ENCODE measurements around the gene CTSF. TPM values are rescaled to one million over a fixed set of nuclear protein-coding genes. Genes with fewer than 3 reads are reported as not detected.

Gene CTSF
- total RNA-seq, 2 donors from 2014 or later = 6.3 to 6.8 TPM

DNA sequence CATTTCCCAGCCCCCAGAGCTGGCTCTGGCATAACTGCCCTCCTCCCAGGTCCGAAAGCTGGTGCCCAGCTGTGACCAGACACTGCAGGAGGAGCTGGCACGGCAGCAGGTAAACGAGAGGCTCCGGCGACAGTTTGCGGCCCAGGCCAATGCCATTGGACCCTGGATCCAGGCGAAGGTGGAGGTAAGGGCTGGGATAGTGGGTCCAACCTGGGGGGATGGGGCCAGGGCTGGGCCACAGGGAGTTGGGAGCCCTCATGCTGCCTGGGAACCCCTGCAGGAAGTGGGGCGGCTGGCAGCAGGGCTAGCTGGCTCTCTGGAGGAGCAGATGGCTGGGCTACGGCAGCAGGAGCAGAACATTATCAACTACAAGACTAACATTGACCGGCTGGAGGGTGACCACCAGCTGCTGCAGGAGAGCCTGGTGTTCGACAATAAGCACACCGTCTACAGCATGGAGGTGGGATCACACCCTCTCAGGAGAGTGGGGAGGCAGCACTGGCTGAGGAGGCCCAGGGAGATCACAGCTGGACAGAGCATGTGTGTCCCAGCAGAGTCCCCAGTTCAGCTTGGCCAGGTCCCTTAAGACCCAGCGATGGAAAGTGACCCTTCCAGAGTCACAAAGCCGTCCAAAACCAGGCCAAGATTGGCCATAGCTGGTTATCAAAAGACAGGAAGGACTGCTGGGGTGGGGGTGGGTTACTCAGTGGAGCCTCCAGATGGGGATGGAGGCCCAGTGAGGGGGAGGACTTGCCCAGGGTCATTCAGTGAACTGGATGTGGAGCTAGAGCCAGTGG, 7.0 kb downstream of the CTSF start:
- DNase-seq (no peak), ATAC-seq (replicated peaks in 1 of 2) (no peak)
- peaks cover 17% of the 10 kb centered on the region for H3K27me3 Mint-ChIP-seq (ENCODE audit: low read depth)
- peaks cover 0 to 1% of the 10 kb centered on the region in 2 donors for H3K36me3 Mint-ChIP-seq (ENCODE audit: insufficient read depth in 2 of 2)
- H3K4me3 Mint-ChIP-seq = no peak overlapping the region
- no peak overlapping the region for H3K27ac Mint-ChIP-seq
- no peaks in the 10 kb centered on the region for H3K9me3 Mint-ChIP-seq
- H3K4me1 Mint-ChIP-seq (ENCODE audit: low read depth) = peaks cover 6% of the 10 kb centered on the region

DNA sequence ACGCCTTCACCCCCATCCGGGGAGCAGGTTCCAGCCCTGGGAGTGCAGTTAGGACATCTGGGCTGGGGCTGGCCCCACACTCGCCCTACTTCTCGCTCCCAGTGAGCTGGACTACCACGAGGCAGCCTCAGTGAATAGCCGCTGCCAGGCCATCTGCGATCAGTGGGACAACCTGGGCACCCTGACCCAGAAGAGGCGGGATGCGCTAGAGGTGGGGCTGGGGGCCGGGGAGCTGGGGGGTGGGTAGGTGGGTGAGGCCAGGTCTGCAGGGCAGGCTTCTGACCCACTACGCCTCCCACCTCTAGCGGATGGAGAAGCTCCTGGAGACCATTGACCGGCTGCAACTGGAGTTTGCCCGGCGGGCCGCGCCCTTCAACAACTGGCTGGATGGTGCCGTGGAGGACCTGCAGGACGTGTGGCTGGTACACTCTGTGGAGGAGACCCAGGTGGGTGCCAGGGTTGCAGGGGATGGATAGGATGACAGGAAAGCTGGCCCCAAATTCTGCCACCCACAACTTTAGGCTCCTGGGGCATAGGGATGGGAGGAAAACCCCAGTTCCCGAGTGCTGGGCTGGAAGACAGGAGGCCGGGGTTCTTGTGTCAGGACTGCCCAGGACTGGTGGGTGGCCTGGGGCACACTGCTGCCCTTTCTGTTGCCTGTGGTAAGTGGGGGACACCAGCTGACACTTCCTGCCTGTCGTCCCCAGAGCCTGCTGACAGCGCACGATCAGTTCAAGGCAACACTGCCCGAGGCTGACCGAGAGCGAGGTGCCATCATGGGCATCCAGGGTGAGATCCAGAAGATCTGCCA, 8.3 kb downstream of the CTSF start:
- ATAC-seq (replicated peaks in 1 of 2) = no peak
- H3K36me3 Mint-ChIP-seq (ENCODE audit: insufficient read depth in 2 of 2) = no peaks in the 10 kb centered on the region
- no peak overlapping the region for H3K4me3 Mint-ChIP-seq

DNA sequence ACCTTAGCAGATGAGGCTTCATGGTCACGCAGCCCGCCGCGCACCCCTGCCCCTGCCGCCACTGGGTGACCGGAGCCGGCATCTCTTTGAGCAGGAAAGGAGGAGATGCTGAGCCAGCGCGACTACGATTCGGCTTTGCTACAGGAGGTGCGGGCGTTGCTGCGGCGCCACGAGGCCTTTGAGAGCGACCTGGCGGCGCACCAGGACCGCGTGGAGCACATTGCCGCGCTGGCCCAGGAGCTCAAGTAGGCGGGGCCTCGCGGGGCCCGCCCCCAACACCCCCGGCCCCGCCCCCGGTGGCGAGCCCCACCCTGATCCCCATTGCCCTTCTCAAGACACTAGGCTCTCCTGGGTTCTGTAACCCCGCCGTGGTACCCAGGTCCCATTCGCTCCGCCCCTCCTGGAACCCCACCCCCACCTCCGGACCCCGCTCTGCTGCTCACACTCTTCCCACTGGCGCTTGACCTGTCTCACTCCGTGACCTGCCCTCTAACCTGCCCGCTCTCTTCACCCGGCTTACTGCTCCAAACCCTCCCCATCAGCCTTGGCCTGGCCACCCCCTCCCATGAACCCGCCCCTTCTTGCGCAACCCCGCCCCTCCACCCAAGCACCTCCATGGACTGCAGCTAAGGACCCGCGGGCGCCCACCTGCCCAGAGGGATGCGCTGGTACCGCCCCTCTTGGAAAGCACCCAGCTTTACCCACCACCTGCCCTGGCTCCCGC, 9.1 kb downstream of the CTSF start:
- H3K4me3 Mint-ChIP-seq = peak overlapping the region in 1 of 2 donors; percentile 40
- ATAC-seq (replicated peaks in 1 of 2) = peak; percentile 55
- H3K4me1 Mint-ChIP-seq (ENCODE audit: low read depth) = peaks cover 6% of the 10 kb centered on the region
- no peak overlapping the region for H3K27ac Mint-ChIP-seq
- no peaks in the 10 kb centered on the region for H3K36me3 Mint-ChIP-seq (ENCODE audit: insufficient read depth in 2 of 2)
- no peaks in the 10 kb centered on the region for H3K9me3 Mint-ChIP-seq
- peak in 1 of 2 donors; percentile 12 for DNase-seq
- H3K27me3 Mint-ChIP-seq (ENCODE audit: low read depth) = peaks cover 13% of the 10 kb centered on the region

More for the DNA sequence above, 8.3 kb downstream of the CTSF start:
- H3K4me1 Mint-ChIP-seq (ENCODE audit: low read depth) = peaks cover 6% of the 10 kb centered on the region
- no peaks in the 10 kb centered on the region for H3K9me3 Mint-ChIP-seq
- no peak for DNase-seq
- H3K27me3 Mint-ChIP-seq (ENCODE audit: low read depth) = peaks cover 13% of the 10 kb centered on the region
- H3K27ac Mint-ChIP-seq = no peak overlapping the region

DNA sequence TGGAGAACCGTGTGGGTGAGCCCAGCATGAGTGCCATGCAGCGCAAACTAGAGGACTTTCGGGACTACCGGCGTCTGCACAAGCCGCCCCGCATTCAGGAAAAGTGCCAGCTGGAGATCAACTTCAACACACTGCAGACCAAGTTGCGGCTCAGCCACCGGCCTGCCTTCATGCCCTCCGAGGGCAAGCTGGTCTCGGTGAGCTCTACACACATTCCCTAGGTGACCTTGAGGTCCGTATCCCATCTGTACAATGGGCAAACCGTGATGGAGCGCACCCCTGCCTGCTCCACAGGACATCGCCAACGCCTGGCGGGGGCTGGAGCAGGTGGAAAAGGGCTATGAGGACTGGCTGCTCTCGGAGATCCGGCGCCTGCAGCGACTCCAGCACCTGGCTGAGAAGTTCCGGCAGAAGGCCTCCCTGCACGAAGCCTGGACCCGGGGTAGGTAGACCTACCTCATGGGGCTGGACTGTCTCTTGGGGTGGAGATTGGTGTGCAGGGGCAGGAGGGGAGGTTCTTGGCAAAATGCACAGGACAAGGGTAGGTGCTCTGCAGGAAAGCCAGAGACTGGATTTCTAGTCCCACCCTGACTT, 10.6 kb downstream of the CTSF start:
- H3K36me3 Mint-ChIP-seq (ENCODE audit: insufficient read depth in 2 of 2) = no peaks in the 10 kb centered on the region

DNA sequence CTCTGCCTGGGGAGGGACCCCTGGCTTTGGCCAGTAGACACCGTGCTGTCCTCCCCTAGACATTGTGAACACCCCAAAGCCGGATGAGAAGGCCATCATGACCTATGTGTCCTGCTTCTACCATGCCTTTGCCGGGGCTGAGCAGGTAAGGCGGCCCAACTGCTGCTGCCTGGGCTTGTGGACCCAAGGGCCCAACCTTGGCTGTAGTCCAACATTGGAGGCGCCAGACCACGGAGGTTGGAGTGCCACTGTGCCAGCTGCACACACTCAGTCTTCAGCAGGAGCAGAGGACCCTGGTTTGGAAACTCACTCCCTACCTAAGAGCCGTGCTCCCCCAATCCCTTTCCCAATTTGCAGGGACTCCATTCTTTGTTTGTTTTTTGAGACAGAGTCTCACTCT, 12.3 kb downstream of the CTSF start:
- no peaks in the 10 kb centered on the region for H3K36me3 Mint-ChIP-seq (ENCODE audit: insufficient read depth in 2 of 2)
- no peak overlapping the region for H3K4me3 Mint-ChIP-seq
- DNase-seq = no peak
- peaks cover 6% of the 10 kb centered on the region for H3K4me1 Mint-ChIP-seq (ENCODE audit: low read depth)
- peaks cover 13% of the 10 kb centered on the region for H3K27me3 Mint-ChIP-seq (ENCODE audit: low read depth)
- H3K9me3 Mint-ChIP-seq = no peaks in the 10 kb centered on the region
- H3K27ac Mint-ChIP-seq = no peak overlapping the region
- no peak for ATAC-seq (replicated peaks in 1 of 2)

More for the DNA sequence above, 10.6 kb downstream of the CTSF start:
- no peaks in the 10 kb centered on the region for H3K9me3 Mint-ChIP-seq
- H3K4me3 Mint-ChIP-seq = no peak overlapping the region
- peaks cover 13% of the 10 kb centered on the region for H3K27me3 Mint-ChIP-seq (ENCODE audit: low read depth)
- H3K4me1 Mint-ChIP-seq (ENCODE audit: low read depth) = peaks cover 6% of the 10 kb centered on the region
- DNase-seq (no peak), ATAC-seq (replicated peaks in 1 of 2) (no peak)
- H3K27ac Mint-ChIP-seq = no peak overlapping the region

DNA sequence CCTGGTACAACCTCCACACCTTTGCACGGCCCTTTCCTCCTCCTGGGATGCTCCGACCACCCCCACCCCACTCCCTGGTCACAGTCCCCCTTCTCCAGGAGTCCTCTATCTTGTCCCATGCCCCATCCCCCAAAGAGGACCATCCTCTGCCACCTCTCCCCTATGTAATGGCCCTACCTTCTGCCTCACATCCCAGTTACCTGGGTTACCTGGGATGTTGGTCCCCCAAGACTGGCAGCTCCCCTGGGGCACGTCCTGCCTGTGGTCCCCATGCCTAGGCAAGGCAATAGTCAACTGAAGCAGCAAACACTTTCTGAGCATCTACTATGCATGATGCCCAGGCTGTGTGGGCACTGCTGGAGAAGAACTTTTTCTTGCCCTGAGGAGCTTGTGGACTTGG, 13.0 kb downstream of the CTSF start:
- no peak for DNase-seq
- Mint-ChIP-seq H3K27me3 (ENCODE audit: low read depth) (peaks cover 13% of the 10 kb centered on the region), H3K36me3 (ENCODE audit: insufficient read depth in 2 of 2) (no peaks in the 10 kb centered on the region), H3K27ac (no peak overlapping the region), H3K4me1 (ENCODE audit: low read depth) (peaks cover 6% of the 10 kb centered on the region), H3K9me3 (no peaks in the 10 kb centered on the region), H3K4me3 (no peak overlapping the region)
- ATAC-seq (replicated peaks in 1 of 2) = no peak

DNA sequence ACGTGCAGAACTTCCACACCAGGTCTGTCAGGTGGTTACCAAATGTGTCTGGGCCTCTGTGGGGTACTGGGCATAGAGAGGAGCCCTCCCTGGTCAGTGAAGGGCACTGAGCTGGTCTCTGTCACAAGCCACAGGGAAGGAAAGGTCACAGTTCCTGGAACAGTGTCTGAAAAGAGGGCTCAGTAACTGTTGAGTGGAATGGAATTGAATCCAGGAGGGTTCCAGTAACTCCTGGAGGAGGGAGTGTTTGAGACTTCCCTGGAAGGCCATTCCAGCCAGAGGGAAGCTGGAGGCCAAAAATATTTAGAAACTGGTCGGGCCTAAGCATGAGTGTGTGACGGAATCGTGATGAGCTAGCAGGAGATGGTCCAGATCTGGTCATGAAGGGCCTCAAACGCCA, 13.8 kb downstream of the CTSF start:
- ATAC-seq (replicated peaks in 1 of 2) (no peak), DNase-seq (no peak)
- no peaks in the 10 kb centered on the region for H3K36me3 Mint-ChIP-seq (ENCODE audit: insufficient read depth in 2 of 2)
- peaks cover 13% of the 10 kb centered on the region for H3K27me3 Mint-ChIP-seq (ENCODE audit: low read depth)
- H3K4me3 Mint-ChIP-seq = no peak overlapping the region
- H3K27ac Mint-ChIP-seq = no peak overlapping the region
- peaks cover 6% of the 10 kb centered on the region for H3K4me1 Mint-ChIP-seq (ENCODE audit: low read depth)
- H3K9me3 Mint-ChIP-seq = no peaks in the 10 kb centered on the region

DNA sequence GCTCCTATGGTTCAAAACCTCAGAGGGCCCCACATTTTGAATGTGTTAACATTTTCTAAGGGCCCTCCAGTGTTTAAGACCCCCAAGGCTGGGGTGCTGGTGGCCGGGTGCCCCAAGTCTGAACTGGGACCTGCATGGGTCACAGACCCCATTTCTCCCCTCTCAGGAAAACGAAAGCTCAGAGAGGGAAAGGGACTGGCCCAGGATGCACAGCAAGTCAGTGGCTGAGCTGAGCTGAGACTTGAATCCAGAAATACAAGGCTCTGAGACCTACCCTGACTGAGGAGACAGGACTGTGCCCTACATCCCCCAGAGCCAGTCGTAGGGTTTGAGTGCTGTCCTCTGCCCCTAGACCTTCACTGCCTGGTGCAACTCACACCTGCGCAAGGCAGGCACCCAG, 17.5 kb downstream of the CTSF start:
- H3K36me3 Mint-ChIP-seq (ENCODE audit: insufficient read depth in 2 of 2) = no peaks in the 10 kb centered on the region
- H3K27ac Mint-ChIP-seq = no peak overlapping the region
- no peaks in the 10 kb centered on the region for H3K9me3 Mint-ChIP-seq
- H3K4me3 Mint-ChIP-seq = no peak overlapping the region
- peaks cover 6% of the 10 kb centered on the region for H3K4me1 Mint-ChIP-seq (ENCODE audit: low read depth)
- DNase-seq = no peak
- peaks cover 10% of the 10 kb centered on the region for H3K27me3 Mint-ChIP-seq (ENCODE audit: low read depth)
- no peak for ATAC-seq (replicated peaks in 1 of 2)

DNA sequence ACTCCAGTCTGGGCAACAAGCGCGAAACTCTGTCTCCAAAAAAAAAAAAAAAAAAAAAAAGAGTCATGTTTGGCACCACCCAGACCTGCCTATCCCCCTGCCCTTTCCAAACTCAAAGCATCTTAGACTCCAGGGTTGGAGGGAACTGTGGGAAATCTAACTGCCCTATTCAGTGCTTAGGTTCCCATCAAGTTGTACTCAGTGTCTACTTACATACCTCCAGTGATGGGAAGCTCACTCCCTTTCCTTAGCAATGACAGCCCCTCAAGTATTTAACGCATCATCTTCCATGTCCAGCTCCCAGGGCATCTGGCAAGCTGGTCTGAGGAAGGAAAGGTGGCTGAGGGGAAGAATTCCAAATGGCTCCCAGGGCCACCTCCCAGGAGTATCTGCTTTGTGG, 18.7 kb downstream of the CTSF start:
- H3K36me3 Mint-ChIP-seq (ENCODE audit: insufficient read depth in 2 of 2) = no peaks in the 10 kb centered on the region
- no peak for DNase-seq
- no peak overlapping the region for H3K4me3 Mint-ChIP-seq
- no peaks in the 10 kb centered on the region for H3K9me3 Mint-ChIP-seq
- H3K4me1 Mint-ChIP-seq (ENCODE audit: low read depth) = peaks cover 12% of the 10 kb centered on the region
- H3K27me3 Mint-ChIP-seq (ENCODE audit: low read depth) = peaks cover 10% of the 10 kb centered on the region
- no peak for ATAC-seq (replicated peaks in 1 of 2)
- no peak overlapping the region for H3K27ac Mint-ChIP-seq

DNA sequence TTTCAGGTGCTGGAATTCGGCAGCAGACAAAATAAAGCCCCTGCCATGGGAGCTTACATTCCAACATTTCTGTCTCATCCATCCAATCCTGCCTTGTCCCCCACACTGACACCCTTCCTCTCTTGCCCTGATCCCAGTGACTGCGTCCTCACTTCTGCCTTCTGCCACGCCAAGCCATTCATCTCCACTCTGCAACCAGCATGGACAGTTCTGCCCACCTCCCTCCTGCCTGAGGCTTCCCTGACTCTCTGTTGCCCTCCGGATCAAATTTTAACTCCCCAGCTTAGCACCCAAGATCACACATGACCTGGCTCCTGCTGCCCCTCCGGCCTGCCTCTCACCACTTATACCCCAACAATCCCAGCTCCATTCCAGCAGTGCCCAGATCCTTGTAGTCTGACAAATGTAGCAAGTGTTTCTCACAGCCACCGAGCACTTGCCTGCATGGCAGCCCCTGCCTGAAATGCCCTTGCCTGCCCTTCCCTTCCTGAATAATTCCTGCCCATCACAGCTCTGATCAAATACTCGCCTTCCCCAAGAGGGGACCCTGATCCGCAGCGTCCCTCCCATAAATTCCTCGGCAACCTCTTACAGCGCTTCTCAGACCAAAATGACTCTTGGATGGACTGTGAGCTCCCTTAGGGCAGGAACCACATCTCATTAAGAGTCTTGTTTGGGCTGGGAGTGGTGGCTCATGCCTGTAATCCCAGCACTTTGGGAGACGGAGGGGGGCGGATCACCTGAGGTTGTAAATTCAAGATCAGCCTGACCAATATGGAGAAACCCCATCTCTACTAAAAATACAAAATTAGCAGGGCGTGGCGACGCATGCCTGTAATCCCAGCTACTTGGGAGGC, 19.4 kb downstream of the CTSF start:
- Mint-ChIP-seq H3K36me3 (ENCODE audit: insufficient read depth in 2 of 2) (no peaks in the 10 kb centered on the region), H3K27ac (no peak overlapping the region), H3K27me3 (ENCODE audit: low read depth) (peaks cover 10% of the 10 kb centered on the region), H3K4me3 (no peak overlapping the region), H3K4me1 (ENCODE audit: low read depth) (peaks cover 18% of the 10 kb centered on the region), H3K9me3 (no peaks in the 10 kb centered on the region)
- DNase-seq = no peak
- ATAC-seq (replicated peaks in 1 of 2) = no peak

DNA sequence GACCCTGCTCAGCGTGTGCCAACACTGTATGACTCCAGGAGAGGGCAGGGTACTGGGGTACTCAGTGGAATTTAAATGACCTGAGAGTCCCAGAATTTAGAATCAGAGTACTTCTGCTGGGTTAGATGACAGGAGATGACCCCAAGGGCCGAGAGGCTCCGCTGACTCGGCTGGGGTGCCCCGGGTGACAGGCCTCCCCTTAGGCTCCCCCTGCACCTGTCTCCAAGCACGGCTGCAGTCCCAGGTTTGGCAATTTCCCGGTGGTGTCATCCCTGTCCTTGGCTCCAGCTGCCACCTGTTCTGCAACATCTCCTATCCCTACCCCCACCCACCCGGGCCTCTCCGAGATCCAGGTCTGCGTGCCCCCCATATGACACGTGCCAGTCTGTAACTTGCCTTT, 20.4 kb downstream of the CTSF start:
- peaks cover 10% of the 10 kb centered on the region for H3K27me3 Mint-ChIP-seq (ENCODE audit: low read depth)
- peaks cover 26% of the 10 kb centered on the region for H3K4me1 Mint-ChIP-seq (ENCODE audit: low read depth)
- H3K27ac Mint-ChIP-seq = no peak overlapping the region
- no peak overlapping the region for H3K4me3 Mint-ChIP-seq
- no peak for DNase-seq
- no peak for ATAC-seq (replicated peaks in 1 of 2)
- no peaks in the 10 kb centered on the region for H3K9me3 Mint-ChIP-seq
- no peaks in the 10 kb centered on the region for H3K36me3 Mint-ChIP-seq (ENCODE audit: insufficient read depth in 2 of 2)

DNA sequence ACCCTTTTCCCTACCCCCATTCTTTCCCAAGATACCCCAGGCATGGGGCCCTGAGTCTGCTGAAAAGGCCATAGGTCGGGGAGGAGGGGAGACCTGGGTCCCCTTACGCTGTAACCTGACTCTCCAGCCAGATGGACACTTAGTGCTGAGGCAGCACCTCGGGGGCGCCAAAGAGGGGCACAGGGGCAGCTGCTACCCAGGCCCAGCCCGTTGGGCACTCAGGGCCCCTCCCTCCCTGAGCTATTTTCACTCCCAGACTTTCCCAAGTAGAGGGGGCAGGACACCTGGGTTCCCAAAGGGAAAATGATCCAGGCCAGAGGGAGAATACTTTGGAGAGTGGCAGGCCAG, 20.8 kb downstream of the CTSF start:
- ATAC-seq (replicated peaks in 1 of 2) = no peak
- H3K4me3 Mint-ChIP-seq = no peak overlapping the region
- DNase-seq = no peak
- H3K9me3 Mint-ChIP-seq = no peaks in the 10 kb centered on the region
- no peak overlapping the region for H3K27ac Mint-ChIP-seq
- peaks cover 30% of the 10 kb centered on the region for H3K4me1 Mint-ChIP-seq (ENCODE audit: low read depth)
- no peaks in the 10 kb centered on the region for H3K36me3 Mint-ChIP-seq (ENCODE audit: insufficient read depth in 2 of 2)
- H3K27me3 Mint-ChIP-seq (ENCODE audit: low read depth) = peaks cover 10% of the 10 kb centered on the region

Measured in activated T-cell treated with anti-CD3 and anti-CD28 coated beads, Interleukin-2, amount 50 U/mL, for 72 hours (primary cell).